K562 (cell line): ENCODE measurements around the gene HOXA4.

Experiments
- NFATC3 ChIP-seq: fragments of 450-650 bp; IDR thresholded peaks from 2 replicates; pipeline ENCODE4 v1.6.1; 2017; ENCODE audit warnings: mild to moderate bottlenecking
- ZNF24 ChIP-seq: fragments of 450-650 bp; IDR thresholded peaks from 2 replicates; pipeline ENCODE4 v1.6.1; 2016
- TF ChIP-seq, protein P1 (sequence below), 2 experiments: fragments of 450-650 bp; IDR thresholded peaks; 2 replicates each; pipeline ENCODE4 v1.6.1; 2016; ENCODE audit warnings: mild to moderate bottlenecking in 2 of 2, borderline replicate concordance in 1 of 2, low read depth in 1 of 2, moderate library complexity in 1 of 2

DNA sequence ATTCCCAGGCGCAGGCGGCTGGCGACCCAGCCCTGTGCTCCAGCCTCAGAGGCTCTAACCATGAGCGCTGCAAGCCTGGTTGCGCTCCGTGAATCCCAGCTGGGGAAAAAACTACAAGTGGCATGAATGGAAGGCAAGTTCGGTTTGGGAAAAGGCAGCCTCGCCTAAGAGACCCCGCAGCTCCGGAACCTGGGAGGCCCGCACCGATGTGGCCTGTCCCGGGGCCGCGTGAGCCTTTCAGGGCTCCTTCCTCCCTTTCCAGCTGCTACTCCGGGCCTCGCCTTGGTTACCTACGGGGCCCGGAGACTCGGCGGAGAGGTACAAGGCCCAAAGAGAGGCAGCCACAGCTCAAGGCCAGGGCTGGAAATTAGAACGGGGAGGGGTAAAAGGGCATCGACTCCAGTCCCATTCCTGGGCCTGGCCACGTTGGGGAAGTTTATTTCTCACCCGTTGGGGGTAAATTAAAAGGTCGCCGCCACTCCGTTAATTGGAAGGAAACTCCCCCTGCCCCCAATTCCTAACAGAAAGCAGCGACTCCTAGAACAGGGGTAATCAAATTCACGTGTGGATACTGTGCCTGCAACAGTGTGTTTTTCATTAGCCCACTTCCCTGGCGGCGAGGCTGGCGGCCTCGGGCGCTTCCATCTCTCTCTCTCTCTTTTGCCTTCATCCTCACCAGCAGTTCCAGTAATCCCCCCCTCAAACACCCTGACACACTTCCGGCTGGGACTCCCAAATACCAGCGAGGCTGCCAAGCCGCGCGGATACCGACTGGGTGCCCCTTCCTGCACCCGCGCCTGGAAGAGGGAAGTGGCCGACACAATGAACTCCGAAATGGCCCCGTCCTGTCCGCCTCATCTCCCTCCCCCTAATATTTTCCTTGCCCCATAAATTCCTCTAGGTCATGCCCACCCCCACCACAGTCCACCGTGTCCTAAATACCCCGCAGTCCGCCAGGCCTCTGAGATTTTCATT is 36.3 kb upstream of the HOXA4 start:
- TF ChIP-seq ZNF24 (no peak), NFATC3 (no peak)
- TF ChIP-seq, protein P1, sequence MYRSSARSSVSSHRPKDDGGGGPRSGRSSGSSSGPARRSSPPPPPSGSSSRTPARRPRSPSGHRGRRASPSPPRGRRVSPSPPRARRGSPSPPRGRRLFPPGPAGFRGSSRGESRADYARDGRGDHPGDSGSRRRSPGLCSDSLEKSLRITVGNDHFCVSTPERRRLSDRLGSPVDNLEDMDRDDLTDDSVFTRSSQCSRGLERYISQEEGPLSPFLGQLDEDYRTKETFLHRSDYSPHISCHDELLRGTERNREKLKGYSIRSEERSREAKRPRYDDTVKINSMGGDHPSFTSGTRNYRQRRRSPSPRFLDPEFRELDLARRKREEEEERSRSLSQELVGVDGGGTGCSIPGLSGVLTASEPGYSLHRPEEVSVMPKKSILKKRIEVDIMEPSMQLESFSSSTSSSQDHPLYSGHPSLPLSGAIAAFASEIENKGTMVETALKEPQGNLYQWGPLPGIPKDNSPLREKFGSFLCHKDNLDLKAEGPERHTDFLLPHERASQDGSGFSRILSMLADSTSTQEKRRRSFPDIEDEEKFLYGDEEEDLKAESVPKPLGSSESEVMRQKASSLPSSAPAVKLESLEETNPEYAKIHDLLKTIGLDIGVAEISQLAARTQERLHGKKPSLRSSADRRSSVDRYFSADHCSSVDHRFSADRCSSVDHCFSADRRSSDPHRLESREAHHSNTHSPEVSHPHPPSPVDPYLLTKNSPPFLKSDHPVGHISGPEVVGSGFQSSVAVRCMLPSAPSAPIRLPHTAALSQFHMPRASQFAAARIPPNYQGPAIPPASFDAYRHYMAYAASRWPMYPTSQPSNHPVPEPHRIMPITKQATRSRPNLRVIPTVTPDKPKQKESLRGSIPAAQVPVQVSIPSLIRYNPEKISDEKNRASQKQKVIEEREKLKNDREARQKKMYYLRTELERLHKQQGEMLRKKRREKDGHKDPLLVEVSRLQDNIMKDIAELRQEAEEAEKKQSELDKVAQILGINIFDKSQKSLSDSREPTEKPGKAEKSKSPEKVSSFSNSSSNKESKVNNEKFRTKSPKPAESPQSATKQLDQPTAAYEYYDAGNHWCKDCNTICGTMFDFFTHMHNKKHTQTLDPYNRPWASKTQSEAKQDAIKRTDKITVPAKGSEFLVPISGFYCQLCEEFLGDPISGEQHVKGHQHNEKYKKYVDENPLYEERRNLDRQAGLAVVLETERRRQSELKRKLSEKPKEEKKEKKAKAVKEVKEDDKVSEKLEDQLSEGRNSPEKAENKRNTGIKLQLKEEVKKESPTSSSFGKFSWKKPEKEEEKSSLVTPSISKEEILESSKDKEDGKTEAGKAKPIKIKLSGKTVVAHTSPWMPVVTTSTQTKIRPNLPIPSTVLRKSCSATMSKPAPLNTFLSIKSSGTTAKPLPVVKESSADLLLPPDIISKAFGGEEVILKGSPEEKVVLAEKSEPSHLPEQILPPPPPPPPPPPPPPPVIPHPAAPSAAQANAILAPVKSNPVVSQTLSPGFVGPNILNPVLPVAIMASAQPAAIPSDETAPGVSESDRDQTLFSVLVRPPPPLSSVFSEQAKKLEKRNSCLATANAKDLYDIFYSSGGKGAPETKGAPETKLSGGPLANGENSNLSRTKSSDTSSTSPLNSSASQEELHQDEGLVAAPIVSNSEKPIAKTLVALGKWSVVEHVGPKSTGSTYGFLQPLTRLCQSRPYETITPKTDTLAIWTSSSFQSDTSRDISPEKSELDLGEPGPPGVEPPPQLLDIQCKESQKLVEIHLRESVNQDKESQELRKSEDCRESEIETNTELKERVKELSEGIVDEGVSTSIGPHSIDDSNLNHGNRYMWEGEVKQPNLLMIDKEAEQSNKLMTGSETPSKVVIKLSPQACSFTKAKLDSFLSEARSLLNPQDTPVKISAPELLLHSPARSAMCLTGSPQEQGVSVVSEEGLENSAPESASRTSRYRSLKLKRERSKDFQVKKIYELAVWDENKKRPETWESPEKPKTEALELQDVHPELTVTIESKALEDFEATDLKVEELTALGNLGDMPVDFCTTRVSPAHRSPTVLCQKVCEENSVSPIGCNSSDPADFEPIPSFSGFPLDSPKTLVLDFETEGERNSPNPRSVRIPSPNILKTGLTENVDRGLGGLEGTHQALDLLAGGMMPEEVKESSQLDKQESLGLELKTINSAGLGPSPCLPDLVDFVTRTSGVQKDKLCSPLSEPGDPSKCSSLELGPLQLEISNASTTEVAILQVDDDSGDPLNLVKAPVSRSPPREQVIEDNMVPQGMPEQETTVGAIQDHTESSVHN (IDR thresholded peaks at IDR 0.05; ENCODE audit: borderline replicate concordance in 1 of 2, low read depth in 1 of 2): no peak
